ENCODE measurements around the gene SRC.

SRC gene

GRCh38 chr20:37430044-37430443 lies 84.1 kb downstream of the SRC start:
- DNase-seq: no peak
- no peaks in the 10 kb centered on the region for H3K36me3 ChIP-seq
- no peak overlapping the region for H3K4me3 ChIP-seq
- no peaks in the 10 kb centered on the region for H3K4me1 ChIP-seq
- intact Hi-C loops (cut with DNase I; ENCODE audit: low total_unique reads): no loop called here
- no peak overlapping the region for H3K27ac ChIP-seq
- peaks cover 0 to 24% of the 10 kb centered on the region in 2 donors for H3K27me3 ChIP-seq
- no peaks in the 10 kb centered on the region for H3K9me3 ChIP-seq
- TF ChIP-seq CTCF (IDR thresholded peaks at IDR 0.05): no peak

- intact Hi-C loops (cut with DNase I; ENCODE audit: low total_unique reads): no loop called here
These were observed 85.0 kb downstream of the SRC start for GRCh38 chr20:37430778-37431460.

GRCh38 chr20:37431786-37432185 lies 85.8 kb downstream of the SRC start:
- intact Hi-C loops (cut with DNase I; ENCODE audit: low total_unique reads): no loop called here
- Histone ChIP-seq H3K4me3 (no peak overlapping the region), H3K27ac (no peak overlapping the region), H3K9me3 (no peaks in the 10 kb centered on the region), H3K4me1 (no peaks in the 10 kb centered on the region), H3K36me3 (no peaks in the 10 kb centered on the region), H3K27me3 (peaks cover 0 to 19% of the 10 kb centered on the region in 2 donors)
- no peak for DNase-seq
- no peak for TF ChIP-seq CTCF (IDR thresholded peaks at IDR 0.05)

More at GRCh38 chr20:37430778-37431460, 85.0 kb downstream of the SRC start:
- no peaks in the 10 kb centered on the region for H3K36me3 ChIP-seq
- no peaks in the 10 kb centered on the region for H3K9me3 ChIP-seq
- no peak for DNase-seq
- no peak overlapping the region for H3K27ac ChIP-seq
- no peak for TF ChIP-seq CTCF (IDR thresholded peaks at IDR 0.05)
- no peak overlapping the region for H3K4me3 ChIP-seq
- H3K27me3 ChIP-seq: peaks cover 0 to 16% of the 10 kb centered on the region in 2 donors
- no peaks in the 10 kb centered on the region for H3K4me1 ChIP-seq

- no peaks in the 10 kb centered on the region for H3K4me1 ChIP-seq
- intact Hi-C loops (cut with DNase I; ENCODE audit: low total_unique reads): no loop called here
- no peak overlapping the region for H3K4me3 ChIP-seq
- DNase-seq: no peak
- H3K9me3 ChIP-seq: no peaks in the 10 kb centered on the region
- H3K36me3 ChIP-seq: no peaks in the 10 kb centered on the region
- peaks cover 0 to 20% of the 10 kb centered on the region in 2 donors for H3K27me3 ChIP-seq
- H3K27ac ChIP-seq: no peak overlapping the region
- TF ChIP-seq CTCF (IDR thresholded peaks at IDR 0.05): no peak
These were observed 86.7 kb downstream of the SRC start for GRCh38 chr20:37432606-37433005.

GRCh38 chr20:37435607-37436006 lies 89.7 kb downstream of the SRC start:
- H3K27ac ChIP-seq: no peak overlapping the region
- TF ChIP-seq CTCF (IDR thresholded peaks at IDR 0.05): no peak
- H3K4me3 ChIP-seq: no peak overlapping the region
- H3K4me1 ChIP-seq: no peaks in the 10 kb centered on the region
- DNase-seq: no peak
- intact Hi-C loops (cut with DNase I; ENCODE audit: low total_unique reads): no loop called here
- H3K27me3 ChIP-seq: peaks cover 0 to 40% of the 10 kb centered on the region in 2 donors
- H3K36me3 ChIP-seq: no peaks in the 10 kb centered on the region
- H3K9me3 ChIP-seq: no peaks in the 10 kb centered on the region
